HCT116 (cell line): Measurements from ENCODE around the gene CST2. TPM values are rescaled to one million over a fixed set of nuclear protein-coding genes. Genes with fewer than 3 reads are reported as not detected.
A peak's percentile ranks its signal among the peaks of the same experiment; 100 is the strongest.
"Not testable (repeated sequence)": the region's sequence is repeated elsewhere in the genome, so short reads cannot be mapped to it uniquely, and the experiment has no call there.

Experiments
- ATAC-seq: fragments of 200-7000 bp; cut with Tn5 transposase; 2 replicates; pipeline ENCODE4 v1.9.1; 2020; ENCODE audit warnings: mild to moderate bottlenecking, moderate library complexity
- BruUV-seq: library from RNA; stranded (reverse); fragments of 400-500 nt; replicated peaks from 2 replicates; lab custom pipeline; 2021; lab: Mats Ljungman, UMichigan
- CTCF ChIA-PET: fragments of 300-600 bp; sonication (Branson Sonifier 250); formaldehyde crosslinking; loops from one replicate; lab custom pipeline; 2021; ENCODE audit warnings: antibody characterized with exemption; lab: Charles Lee
- POLR2A ChIA-PET: fragments of 300-600, 350-600 bp; sonication (Branson Sonifier 250); formaldehyde crosslinking; loops from one replicate; lab custom pipeline; 2021; ENCODE audit warnings: antibody characterized with exemption; lab: Charles Lee
- RAD21 ChIA-PET, 2 experiments: fragments of 300-600 bp; sonication (Branson Sonifier 250); formaldehyde crosslinking; loops; one replicate each; lab custom pipeline; 2023; ENCODE audit warnings: low total read pairs in 2 of 2; ENCODE audit not compliant: uncharacterized antibody in 2 of 2, unreplicated experiment in 2 of 2, low non-redundant PET in 1 of 2; lab: Charles Lee
- DNase-seq: peaks from one replicate; pipeline ENCODE4 v3.0.0-alpha.2; 2010; ENCODE audit warnings: low read depth, low spot score
- H2AFZ ChIP-seq: fragments of 200-600 bp; shearing (Covaris generic), sonication (generic); 2 replicates; pipeline ENCODE4 v1.6.1; 2017; ENCODE audit warnings: low read depth, mixed run types, mixed read lengths, antibody characterized with exemption, low read length; ENCODE audit not compliant: poor library complexity, severe bottlenecking
- H3K27ac ChIP-seq: 2 replicates; pipeline ENCODE4 v1.5.1; 2012; ENCODE audit warnings: low read depth, low read length
- H3K27me3 ChIP-seq: fragments of 200-600 bp; sonication (generic); 2 replicates; pipeline ENCODE4 v1.6.1; 2016; ENCODE audit warnings: mixed run types, low read length, mixed read lengths; ENCODE audit not compliant: insufficient read depth
- H3K36me3 ChIP-seq, 2 experiments: fragments of 200-500 bp in 1 of 2; fragments of 200-600 bp in 1 of 2; sonication (Bioruptor generic) in 1 of 2; sonication (generic) in 1 of 2; 2 replicates each; pipeline versions ENCODE4 v1.5.1 to v1.6.1; 2014 to 2016; ENCODE audit warnings: low read length in 2 of 2, inconsistent platforms in 1 of 2, mixed read lengths in 1 of 2, mixed run types in 1 of 2; ENCODE audit not compliant: insufficient read depth in 2 of 2, control insufficient read depth in 1 of 2
- H3K4me1 ChIP-seq, 2 experiments: fragments of 200-600 bp in 1 of 2; sonication (generic) in 1 of 2; 2 replicates each; pipeline versions ENCODE4 v1.5.1 to v1.6.1; 2012 to 2017; ENCODE audit warnings: low read length in 2 of 2, inconsistent platforms in 1 of 2, mild to moderate bottlenecking in 1 of 2, mixed read lengths in 1 of 2, mixed run types in 1 of 2, moderate library complexity in 1 of 2; ENCODE audit not compliant: insufficient read depth in 2 of 2, control insufficient read depth in 1 of 2
- H3K4me2 ChIP-seq: fragments of 200-600 bp; sonication (generic); 2 replicates; pipeline ENCODE4 v1.6.1; 2017; ENCODE audit warnings: mixed run types, low read length, mixed read lengths
- H3K4me3 ChIP-seq, 2 experiments: fragments of 200-600 bp in 1 of 2; sonication (generic) in 1 of 2; replicated peaks in 1 of 2; 2 replicates each; pipeline ENCODE4 v1.5.1; 2011 to 2016; ENCODE audit warnings: low read length in 2 of 2, control low read depth in 1 of 2, low read depth in 1 of 2, mild to moderate bottlenecking in 1 of 2, mixed read lengths in 1 of 2, mixed run types in 1 of 2
- H3K79me2 ChIP-seq: fragments of 200-600 bp; sonication (generic); 2 replicates; pipeline ENCODE4 v1.6.1; 2017; ENCODE audit warnings: mild to moderate bottlenecking, mixed run types, low read length, moderate library complexity, mixed read lengths; ENCODE audit not compliant: insufficient read depth
- H3K9ac ChIP-seq: fragments of 200-600 bp; sonication (generic); 2 replicates; pipeline ENCODE4 v1.6.1; 2016; ENCODE audit warnings: low read length, mixed read lengths
- H3K9me2 ChIP-seq: fragments of 200-600 bp; sonication (generic), shearing (Covaris generic); 2 replicates; pipeline ENCODE4 v1.6.1; 2017; ENCODE audit warnings: mixed run types, mild to moderate bottlenecking, moderate library complexity; ENCODE audit not compliant: insufficient read depth
- H3K9me3 ChIP-seq, 2 experiments: fragments of 200-500 bp in 1 of 2; fragments of 200-600 bp in 1 of 2; sonication (Bioruptor generic) in 1 of 2; sonication (generic) in 1 of 2; 2 replicates each; pipeline ENCODE4 v1.6.1; 2014 to 2017; ENCODE audit warnings: low read length in 2 of 2, mixed read lengths in 2 of 2, inconsistent platforms in 1 of 2, low read depth in 1 of 2, mild to moderate bottlenecking in 1 of 2, mixed run types in 1 of 2, moderate library complexity in 1 of 2; ENCODE audit not compliant: control insufficient read depth in 1 of 2, insufficient read depth in 1 of 2
- H4K20me1 ChIP-seq: fragments of 200-600 bp; sonication (generic), shearing (Covaris generic); 2 replicates; pipeline ENCODE4 v1.6.1; 2017; ENCODE audit warnings: mixed run types, mild to moderate bottlenecking, moderate library complexity; ENCODE audit not compliant: insufficient read depth
- MAX ChIP-seq: IDR thresholded peaks from 2 replicates; pipeline ENCODE4 v1.6.1; 2012
- POLR2A ChIP-seq: IDR thresholded peaks from 2 replicates; pipeline ENCODE4 v1.7.0; 2011; ENCODE audit warnings: borderline replicate concordance; ENCODE audit not compliant: insufficient read depth, insufficient read length; ENCODE audit errors: extremely low read depth
- RAD21 ChIP-seq: IDR thresholded peaks from 2 replicates; pipeline ENCODE4 v1.6.1; 2012; ENCODE audit warnings: low read depth, mild to moderate bottlenecking
- intact Hi-C: fragments of 100-400 bp; cut with micrococcal nuclease; formaldehyde crosslinking; loops from 2 replicates; pipeline ENCODE4 v1.10.0; 2022
- total RNA-seq: library from RNA; stranded (reverse); gene quantifications from one replicate; pipeline ENCODE4 v1.2.1, GENCODE V29; 2021; ENCODE audit not compliant: unreplicated experiment
- TF ChIP-seq, protein P1 (sequence below), 3 experiments: fragments of 200-600 bp in 1 of 3; sonication (generic) in 1 of 3; IDR thresholded peaks in 2 of 3; conservative IDR thresholded peaks in 1 of 3; 2 replicates each; pipeline ENCODE4 v1.5.1; 2012 to 2017; ENCODE audit warnings: low read depth in 2 of 3, low read length in 2 of 3, antibody characterized with exemption in 1 of 3, borderline replicate concordance in 1 of 3, control low read depth in 1 of 3, mild to moderate bottlenecking in 1 of 3, mixed read lengths in 1 of 3, mixed run types in 1 of 3, moderate library complexity in 1 of 3; ENCODE audit not compliant: insufficient read depth in 1 of 3

Gene CST2
- total RNA-seq, 1 experiment from 2014 or later: not detected

DNA sequence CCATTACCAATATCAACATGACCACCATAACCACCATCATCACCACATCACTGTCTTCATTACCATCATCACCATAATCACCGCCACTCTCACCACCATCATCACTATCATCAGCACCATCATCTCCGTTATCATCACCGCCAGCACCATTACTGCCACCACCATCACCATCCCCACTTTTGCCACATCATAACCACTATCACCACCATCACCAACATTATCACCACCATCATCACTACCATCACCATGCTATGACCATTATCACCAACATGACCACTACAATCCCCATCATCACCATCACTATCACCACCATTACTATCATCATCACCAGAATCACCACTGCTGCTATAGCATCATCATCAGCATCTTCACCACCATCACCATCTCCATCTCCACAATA is 25.7 kb downstream of the CST2 start:
- CTCF ChIA-PET: no interaction called here
- no TSS peak for BruUV-seq
- H3K4me3 ChIP-seq: no peak overlapping the region
- no peaks in the 10 kb centered on the region for H3K4me1 ChIP-seq
- H3K9me3 ChIP-seq: no peaks in the 10 kb centered on the region
- H3K9me2 ChIP-seq: no peaks in the 10 kb centered on the region
- intact Hi-C loops: no loop called here
- H3K27me3 ChIP-seq: peaks cover 3% of the 10 kb centered on the region; the same call in 1 of the 2 replicates
- no peak for TF ChIP-seq MAX
- TF ChIP-seq POLR2A: no peak
- no peak overlapping the region for H3K4me2 ChIP-seq
- H3K79me2 ChIP-seq: no peaks in the 10 kb centered on the region
- H4K20me1 ChIP-seq: no peaks in the 10 kb centered on the region
- no peaks in the 10 kb centered on the region for H3K36me3 ChIP-seq
- POLR2A ChIA-PET: no interaction called here
- no peak overlapping the region for H2AFZ ChIP-seq
- RAD21 ChIA-PET: no interaction called here
- no peak overlapping the region for H3K9ac ChIP-seq
- no peak for DNase-seq
- no peak for ATAC-seq
- H3K27ac ChIP-seq: no peak overlapping the region

GRCh38 chr20:23799216-23799847 is 27.2 kb downstream of the CST2 start:
- not testable (repeated sequence) for H3K27me3 ChIP-seq
- TF ChIP-seq RAD21: peak; percentile 31
- TF ChIP-seq, protein P1, sequence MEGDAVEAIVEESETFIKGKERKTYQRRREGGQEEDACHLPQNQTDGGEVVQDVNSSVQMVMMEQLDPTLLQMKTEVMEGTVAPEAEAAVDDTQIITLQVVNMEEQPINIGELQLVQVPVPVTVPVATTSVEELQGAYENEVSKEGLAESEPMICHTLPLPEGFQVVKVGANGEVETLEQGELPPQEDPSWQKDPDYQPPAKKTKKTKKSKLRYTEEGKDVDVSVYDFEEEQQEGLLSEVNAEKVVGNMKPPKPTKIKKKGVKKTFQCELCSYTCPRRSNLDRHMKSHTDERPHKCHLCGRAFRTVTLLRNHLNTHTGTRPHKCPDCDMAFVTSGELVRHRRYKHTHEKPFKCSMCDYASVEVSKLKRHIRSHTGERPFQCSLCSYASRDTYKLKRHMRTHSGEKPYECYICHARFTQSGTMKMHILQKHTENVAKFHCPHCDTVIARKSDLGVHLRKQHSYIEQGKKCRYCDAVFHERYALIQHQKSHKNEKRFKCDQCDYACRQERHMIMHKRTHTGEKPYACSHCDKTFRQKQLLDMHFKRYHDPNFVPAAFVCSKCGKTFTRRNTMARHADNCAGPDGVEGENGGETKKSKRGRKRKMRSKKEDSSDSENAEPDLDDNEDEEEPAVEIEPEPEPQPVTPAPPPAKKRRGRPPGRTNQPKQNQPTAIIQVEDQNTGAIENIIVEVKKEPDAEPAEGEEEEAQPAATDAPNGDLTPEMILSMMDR (IDR thresholded peaks at IDR 0.05 in 2 of 3, conservative IDR thresholded peaks at IDR 0.05 in 1 of 3; ENCODE audit: borderline replicate concordance in 1 of 3, insufficient read depth in 1 of 3, low read depth in 2 of 3, low read length in 2 of 3): peak; percentile 54 to 56 (median 56)
- TF ChIP-seq, all 23 proteins: peak for 2; not testable (repeated sequence) for 21
- ATAC-seq: peak; percentile 98
- H3K9me2 ChIP-seq, H3K36me3 ChIP-seq, H3K4me2 ChIP-seq, H4K20me1 ChIP-seq, H3K9ac ChIP-seq, DNase-seq, BruUV-seq, H2AFZ ChIP-seq, intact Hi-C loops, RAD21 ChIA-PET, H3K4me3 ChIP-seq, CTCF ChIA-PET, H3K79me2 ChIP-seq, H3K27ac ChIP-seq, H3K4me1 ChIP-seq, POLR2A ChIA-PET, H3K9me3 ChIP-seq: not testable (repeated sequence)
